GM19099 (cell line): ENCODE measurements around the gene TMEM141.

Source experiments
- POLR2A ChIP-seq: IDR thresholded peaks from 3 replicates; pipeline ENCODE4 v1.6.1; 2011; ENCODE audit warnings: low read depth; ENCODE audit not compliant: insufficient read length; ENCODE audit errors: extremely low read depth

TMEM141 gene

GRCh38 chr9:136790640-136791515 lies at the start of gene TMEM141:
Gene TMEM141 (plus strand): TSS chr9:136791344. CDS start chr9:136791371, 27 bp downstream.
- peak; percentile 71 for TF ChIP-seq POLR2A

GRCh38 chr9:136741883-136742571 lies 49.1 kb upstream of the TMEM141 start:
- TF ChIP-seq POLR2A, result no peak

GRCh38 chr9:136742591-136743391 lies 48.4 kb upstream of the TMEM141 start, which contains the start of gene LCN10:
Gene LCN10 (minus strand): TSS chr9:136742940. CDS start chr9:136742903, 37 bp downstream.
- no peak for TF ChIP-seq POLR2A

- TF ChIP-seq POLR2A, result no peak
Measured at GRCh38 chr9:136743639-136744211, 47.4 kb upstream of the TMEM141 start.

- TF ChIP-seq POLR2A, result no peak
Measured at GRCh38 chr9:136744773-136745172, 46.4 kb upstream of the TMEM141 start.

- TF ChIP-seq POLR2A, result no peak
Measured at GRCh38 chr9:136745389-136746154, 45.6 kb upstream of the TMEM141 start.

- no peak for TF ChIP-seq POLR2A
Measured at GRCh38 chr9:136746155-136746490, 45.0 kb upstream of the TMEM141 start.

- no peak for TF ChIP-seq POLR2A
Measured at GRCh38 chr9:136746621-136747020, 44.5 kb upstream of the TMEM141 start.

GRCh38 chr9:136747161-136748060 lies 43.7 kb upstream of the TMEM141 start:
- no peak for TF ChIP-seq POLR2A

GRCh38 chr9:136748201-136748600 lies 42.9 kb upstream of the TMEM141 start, which contains the start of gene LCN6:
Gene LCN6 (minus strand): TSS chr9:136748525. CDS start chr9:136748483, 42 bp downstream.
- no peak for TF ChIP-seq POLR2A

- no peak for TF ChIP-seq POLR2A
Measured at GRCh38 chr9:136748666-136749611, 42.2 kb upstream of the TMEM141 start.

- no peak for TF ChIP-seq POLR2A
Measured at GRCh38 chr9:136750526-136750925, 40.6 kb upstream of the TMEM141 start.
